NCI-H1092 treated with DMSO at 0.1 percent for 48 hours (cell line): ENCODE data around the gene ATL2.
A peak's percentile ranks its signal among the peaks of the same experiment; 100 is the strongest.
"Not testable (repeated sequence)": the region's sequence is repeated elsewhere in the genome, so short reads cannot be mapped to it uniquely, and the experiment has no call there.

Experiments
- DNase-seq: peaks from one replicate; lab custom pipeline; 2025; lab: John Stamatoyannopoulos, UW

Gene ATL2

DNA sequence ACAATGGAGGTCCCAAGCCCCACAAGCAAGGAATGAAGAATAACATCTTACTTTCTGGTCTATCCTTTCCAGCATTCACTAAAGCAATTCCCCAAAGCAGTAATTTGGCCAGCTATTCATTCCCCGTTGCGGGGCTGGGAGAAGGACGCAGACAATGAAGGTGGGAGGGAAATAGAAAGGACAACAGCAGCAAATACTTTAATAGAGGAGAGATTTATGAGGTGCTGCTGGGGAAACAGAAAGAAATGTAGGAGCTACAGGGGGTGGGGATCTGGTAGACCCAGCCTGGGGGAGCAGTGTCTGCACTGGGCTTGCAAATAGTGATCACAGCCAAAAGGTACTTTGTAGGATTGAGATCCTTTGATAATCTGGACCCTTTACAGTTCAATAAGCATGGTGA is 13.9 kb upstream of the ATL2 start:
- DNase-seq, result no peak

DNA sequence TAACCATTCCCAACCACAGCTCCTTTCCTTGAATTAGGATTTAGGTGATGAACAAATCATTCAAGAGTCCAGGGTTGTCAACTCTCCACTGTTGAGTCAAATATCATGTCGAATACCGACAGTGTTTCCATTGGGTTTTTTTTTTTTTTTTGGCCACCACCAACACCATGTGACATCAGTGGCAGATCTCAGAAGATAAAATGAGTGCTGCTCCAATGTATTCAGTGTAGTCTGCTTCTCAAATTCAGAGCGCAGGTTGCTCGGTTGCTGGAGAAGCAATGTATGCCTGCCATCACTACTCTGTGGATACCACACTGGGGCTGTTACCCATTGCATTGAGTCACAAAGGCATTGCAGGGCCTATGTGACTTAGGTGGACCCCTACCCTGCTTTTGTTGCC is 10.8 kb upstream of the ATL2 start:
- no peak for DNase-seq

DNA sequence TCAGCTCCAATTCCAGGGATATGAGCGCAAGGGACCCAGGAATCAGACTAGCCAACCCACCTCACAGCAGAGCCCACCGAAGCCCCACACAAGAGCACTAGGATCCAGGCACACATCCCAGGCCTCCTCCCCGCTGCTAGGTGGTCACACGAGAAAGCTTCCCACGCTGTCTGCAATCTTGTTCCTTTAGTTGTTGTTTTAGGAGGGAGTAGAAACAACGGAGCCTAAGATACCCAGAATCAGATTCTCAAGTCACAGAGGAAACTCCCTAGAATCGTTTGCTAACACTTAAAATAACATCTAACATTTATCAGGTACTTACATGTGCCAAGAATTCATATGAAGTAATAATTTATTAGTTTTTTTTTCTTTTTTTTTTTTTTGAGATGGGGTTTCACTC is 9.7 kb upstream of the ATL2 start:
- no peak for DNase-seq

DNA sequence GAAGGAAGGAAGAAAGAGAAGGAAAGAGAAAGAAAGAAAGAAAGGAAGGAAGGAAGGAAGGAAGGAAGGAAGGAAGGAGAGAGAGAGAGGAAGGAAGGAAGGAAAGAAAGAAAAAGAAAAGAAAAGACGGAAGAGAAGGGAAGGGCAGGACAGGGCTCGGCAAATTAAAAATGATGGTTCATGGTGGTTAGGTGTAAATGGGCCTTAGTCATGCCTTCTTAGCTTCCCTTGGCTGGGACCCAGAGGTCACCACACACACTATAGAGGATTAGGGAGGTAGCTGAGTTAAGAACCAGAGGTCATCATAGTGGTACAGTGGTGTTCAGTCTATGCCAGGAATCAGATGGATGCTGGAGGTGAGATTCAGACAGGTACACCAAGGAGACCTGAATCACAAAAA is 9.3 kb upstream of the ATL2 start:
- DNase-seq, result no peak

DNA sequence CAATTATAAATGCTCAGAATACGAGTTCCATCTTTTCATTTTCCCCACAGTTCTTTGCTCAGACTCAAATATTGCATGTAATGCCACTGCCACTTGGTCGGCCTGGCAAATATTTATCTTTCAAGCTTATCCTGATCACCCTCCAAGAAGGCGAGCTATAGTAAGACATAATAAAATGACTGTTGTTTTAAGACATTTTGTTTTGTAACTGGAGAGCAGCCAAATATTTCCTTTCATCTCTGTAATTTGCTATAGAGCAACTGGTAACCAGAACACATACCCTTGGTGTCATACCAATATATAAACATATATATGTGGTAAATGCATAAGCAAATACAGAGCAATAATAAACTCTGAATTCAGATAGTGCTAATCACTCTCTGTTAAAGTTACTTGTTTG is 7.3 kb upstream of the ATL2 start:
- no peak for DNase-seq

DNA sequence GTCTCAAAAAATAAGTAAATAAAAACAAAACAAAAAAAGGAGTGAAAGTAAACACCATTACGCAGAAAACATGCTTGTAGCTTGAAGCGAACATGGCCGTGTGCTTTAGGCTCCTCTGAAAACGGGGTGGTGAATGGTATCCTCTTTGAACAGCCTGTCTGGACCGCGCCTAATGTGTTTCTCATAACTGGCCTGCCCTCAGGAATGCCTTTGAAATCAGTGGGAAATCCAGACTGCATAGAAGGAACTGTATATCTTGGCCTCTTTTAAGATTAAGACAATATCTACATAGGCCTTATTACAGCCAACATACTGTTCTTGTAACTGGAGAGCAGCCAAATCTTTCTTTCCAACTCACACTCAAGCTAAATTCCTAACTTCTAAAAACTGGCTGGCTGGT is 6.7 kb upstream of the ATL2 start:
- DNase-seq, result not testable (repeated sequence)

DNA sequence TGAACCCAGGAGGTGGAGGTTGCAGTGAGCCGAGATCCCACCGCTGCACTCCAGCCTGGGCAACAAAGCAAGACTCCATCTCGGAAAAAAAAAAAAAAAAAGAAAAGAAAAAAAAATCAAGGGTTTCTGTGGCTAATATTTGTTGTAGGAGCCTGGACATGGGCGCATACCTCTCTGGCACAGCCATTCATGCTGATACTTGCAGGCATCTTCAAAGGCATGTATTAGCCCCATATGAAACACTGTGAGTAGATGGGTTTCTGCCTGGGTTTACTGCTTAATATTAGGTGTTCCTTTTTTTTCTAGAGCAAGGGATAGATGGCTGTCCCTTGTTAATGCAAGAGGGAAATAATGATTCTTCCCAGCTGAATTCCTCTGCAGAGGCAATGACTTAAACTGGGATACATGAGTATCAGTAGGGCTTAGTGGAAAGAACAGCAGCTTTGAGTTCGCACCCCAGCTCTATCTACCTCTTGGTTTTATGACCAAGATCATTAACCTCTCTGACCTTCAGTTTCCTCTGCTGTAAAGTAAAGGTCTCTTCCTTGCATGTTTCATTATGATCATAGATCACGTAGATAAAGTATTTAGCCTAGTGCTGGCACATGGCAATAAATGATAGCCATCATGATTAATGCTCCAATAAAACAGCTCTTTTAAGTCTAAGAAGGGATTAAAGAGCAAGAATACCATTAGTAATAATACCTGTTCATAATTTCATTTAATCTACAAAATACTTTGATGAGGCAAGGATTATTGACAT is 4.5 kb upstream of the ATL2 start:
- DNase-seq, result no peak

DNA sequence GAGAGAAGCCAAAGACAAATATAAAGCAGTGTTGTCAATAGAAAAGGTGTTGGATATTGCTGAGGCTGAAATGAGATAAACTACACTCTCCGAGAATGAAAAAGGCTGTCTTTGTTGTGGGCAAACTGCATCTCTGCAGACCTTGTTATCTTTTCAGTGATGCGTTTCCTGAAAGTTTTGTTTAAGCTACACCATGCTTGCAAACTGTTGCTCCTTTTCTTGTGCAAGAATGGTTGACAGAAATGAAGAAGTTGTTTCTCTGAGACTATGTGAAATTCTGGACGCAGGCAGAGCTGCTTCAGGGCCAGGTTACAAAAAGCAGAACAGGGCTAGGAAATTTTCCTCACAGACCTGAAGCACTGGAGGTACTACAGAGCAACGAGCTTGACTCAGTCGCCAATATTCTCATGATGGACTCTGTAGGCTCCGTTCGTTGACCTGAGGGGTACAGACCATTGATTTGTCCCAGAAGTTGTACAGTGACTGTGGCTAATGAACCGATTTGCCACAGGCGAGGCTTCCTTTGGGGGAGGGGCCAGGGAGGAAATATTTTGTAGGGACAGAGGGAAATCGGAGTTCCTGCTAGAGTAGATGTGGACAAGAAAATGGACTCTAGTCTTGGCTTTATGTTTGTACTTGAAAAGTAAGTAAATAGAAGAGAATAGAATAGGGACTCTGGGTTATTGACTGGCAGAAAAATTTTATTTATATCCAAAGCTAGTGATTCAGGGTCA is 3.5 kb upstream of the ATL2 start:
- DNase-seq, result no peak

DNA sequence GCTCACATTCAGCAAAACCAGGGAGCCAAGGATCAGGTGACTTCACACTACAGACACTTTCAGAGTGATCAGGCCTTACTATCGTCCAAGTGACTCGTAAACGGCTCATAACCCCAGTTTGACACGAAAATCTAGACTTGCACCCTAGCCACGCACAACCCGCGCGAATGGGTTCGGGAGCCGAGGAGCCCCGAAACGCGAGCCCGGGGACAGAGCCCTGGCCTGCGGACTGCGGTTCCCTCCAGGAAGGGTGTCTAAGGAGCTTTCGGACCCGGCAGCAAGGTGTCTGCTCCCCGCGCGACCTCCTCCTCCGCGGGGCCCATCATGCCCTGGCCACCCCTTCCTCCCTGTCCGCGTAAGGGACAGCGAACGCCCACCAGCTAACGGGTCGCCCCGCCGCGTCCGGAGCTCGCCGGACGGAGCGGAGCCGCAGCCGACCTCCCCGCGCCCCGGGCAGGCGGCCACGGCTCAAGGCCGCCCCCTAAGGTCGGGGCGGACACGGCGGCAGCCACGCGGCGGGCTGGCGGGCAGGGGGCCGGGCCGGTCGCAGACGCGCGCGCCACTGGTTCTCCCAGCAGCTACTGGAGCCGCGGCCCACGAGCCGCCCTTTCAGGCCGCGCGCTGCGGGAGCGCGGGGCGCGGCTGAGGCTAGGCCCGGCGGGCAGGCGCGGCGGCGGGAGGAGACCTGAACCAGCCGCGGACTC is 575 bp downstream of the ATL2 start:
- DNase-seq, result peak; percentile 18

DNA sequence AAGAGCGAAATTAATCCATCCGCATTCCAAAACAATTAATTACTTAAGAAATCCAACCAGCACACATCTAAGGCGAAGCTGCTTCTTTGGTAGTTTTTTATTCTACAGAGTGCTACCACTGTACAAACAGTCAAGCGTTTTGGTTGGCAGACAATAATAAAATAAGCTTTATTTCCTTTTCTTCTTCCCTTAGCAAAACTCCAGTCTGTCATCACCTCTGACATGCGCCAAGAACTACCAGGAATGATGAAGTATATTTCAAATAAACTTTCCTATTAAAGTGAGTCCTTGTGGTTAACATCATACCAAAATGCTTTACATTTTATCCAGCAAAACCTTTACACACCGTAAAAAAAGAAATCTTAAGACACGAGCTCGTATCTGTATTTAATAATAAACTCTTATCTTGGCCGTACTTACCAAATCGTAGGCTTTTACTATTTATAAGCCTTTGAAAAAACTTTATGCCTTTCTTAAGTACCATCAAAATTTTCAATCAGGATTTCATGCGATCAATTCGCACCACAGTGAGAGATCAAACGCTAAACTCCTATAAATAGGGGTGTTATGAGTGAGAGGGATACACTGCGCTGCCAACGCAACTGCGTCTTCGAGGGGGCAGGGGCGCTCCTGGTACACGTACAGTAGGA is 1.3 kb downstream of the ATL2 start:
- DNase-seq, result peak; percentile 42

DNA sequence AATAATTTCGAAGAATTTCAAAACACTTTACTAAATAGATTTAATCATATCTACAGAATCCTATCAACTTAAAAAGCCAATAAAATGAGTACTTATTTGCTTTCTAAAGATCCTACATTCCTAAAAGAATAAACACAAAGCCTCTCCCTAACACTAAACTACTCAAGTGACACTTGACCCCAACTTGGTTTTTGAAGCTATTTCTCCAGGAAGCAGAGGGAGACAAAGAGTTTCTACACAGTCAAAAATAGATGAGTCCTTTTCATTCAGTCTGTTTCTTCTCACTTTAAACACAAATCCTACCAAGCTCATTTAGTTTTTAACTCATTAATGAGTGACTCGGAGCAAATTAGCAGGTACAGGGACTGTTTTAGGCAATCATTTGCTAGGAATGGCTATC is 2.1 kb downstream of the ATL2 start:
- no peak for DNase-seq

DNA sequence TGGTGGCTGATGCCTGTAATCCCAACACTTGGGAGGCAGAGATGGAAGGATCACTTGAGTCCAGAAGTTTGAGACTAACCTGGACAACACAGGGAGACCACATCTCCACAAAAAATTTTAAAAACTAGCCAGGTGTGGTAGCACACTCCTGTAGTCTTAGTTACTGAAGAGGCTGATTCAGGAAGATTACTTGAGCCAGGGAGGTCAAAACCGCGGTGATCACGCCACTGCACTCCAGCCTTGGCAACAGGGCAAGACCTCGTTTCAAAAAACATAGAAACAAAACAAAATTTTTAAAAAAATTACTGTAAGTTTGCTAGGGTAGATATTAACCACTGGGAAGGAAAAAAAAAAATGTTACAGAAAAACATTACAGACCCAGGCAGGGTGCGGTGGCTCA is 5.8 kb downstream of the ATL2 start:
- DNase-seq, result no peak

DNA sequence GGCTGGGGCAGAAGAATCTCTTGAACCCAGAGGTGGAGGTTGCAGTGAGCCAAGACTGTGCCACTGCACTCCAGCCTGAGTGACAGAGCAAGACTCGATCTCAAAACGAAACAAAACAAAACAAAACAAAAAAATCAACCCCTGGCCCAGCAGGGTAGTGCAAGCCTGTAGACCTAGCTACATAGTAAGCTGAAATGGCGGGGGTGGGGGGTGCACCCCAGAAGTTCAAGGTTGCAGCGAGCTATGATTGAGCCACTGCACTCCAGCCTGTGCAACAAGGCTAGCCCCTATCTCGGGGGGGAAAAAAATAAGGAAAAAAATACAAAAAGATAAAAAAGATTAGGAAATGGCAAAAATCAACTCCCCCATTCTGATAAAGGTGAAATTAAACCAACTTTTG is 6.4 kb downstream of the ATL2 start:
- no peak for DNase-seq

DNA sequence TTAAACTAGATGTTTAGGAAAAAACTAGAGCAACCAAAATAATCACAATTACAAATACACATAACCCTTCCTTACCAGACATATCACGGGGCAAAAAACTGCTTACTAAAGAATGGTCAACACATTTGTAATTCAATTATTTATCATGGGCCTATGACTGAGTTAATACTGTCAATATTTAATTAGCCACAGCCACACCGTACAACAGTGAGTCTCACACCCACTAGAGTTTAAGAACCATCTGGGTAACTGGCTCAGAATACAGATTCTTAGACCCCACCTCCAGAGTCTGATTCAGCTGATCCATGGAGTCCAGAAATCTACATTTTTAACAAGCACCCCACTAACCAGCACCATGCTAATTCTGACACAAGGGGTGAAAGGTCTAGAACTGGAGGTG is 14.8 kb downstream of the ATL2 start:
- DNase-seq, result no peak

DNA sequence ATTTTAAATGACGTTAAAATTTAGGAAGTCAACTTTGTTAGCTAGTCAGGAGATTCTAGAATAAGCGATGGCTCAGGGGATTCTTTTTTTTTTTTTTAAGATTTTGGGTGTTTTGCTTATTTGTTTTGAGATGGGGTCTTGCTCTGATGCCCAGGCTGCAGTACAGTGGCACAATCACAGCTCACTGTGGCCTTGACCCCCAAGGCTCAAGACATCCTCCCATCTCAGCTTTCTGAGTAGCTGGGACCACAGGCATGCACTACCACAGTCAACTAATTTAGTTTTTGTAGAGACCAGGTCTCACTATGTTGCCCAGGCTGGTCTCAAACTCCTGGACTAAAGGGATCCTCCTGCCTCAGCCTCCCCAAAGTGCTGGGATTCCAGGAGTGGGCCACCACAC is 16.9 kb downstream of the ATL2 start:
- DNase-seq, result no peak

DNA sequence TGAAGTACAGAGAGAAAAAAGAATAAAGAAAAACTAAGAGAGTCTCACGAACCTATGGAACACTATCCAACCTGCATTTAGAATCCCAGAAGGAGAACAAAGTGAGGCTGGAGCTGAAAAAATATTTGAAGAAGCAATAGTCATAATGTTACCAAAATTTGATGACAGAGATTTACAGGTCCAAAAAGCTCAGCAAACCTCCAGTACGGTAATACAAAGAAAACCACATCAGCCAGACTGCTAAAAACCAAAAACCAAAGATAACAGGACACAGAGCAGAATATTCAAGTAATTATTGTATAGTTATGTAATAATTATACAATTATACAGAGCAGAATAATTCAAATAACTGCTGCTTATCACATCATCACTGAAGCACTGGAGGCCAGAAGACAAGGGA is 23.7 kb downstream of the ATL2 start:
- no peak for DNase-seq

DNA sequence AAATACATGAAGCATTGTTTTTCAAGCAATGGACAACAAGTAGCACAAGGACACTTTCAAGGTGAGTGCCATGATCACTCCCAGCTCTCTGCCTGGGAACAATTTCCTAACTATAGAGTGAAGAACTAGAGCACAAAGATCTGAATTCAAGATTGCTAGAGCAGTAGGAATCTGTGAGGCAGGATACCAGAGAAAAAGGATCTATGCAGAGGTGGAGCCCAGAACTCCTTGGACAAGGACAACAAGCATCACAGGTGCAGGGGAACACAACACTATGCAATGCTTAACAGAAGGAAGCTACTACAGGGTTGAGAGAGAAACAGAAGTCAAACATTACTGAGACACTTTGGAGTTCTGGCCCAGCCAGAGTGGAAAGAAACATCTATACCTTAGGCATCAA is 24.7 kb downstream of the ATL2 start:
- DNase-seq, result no peak

DNA sequence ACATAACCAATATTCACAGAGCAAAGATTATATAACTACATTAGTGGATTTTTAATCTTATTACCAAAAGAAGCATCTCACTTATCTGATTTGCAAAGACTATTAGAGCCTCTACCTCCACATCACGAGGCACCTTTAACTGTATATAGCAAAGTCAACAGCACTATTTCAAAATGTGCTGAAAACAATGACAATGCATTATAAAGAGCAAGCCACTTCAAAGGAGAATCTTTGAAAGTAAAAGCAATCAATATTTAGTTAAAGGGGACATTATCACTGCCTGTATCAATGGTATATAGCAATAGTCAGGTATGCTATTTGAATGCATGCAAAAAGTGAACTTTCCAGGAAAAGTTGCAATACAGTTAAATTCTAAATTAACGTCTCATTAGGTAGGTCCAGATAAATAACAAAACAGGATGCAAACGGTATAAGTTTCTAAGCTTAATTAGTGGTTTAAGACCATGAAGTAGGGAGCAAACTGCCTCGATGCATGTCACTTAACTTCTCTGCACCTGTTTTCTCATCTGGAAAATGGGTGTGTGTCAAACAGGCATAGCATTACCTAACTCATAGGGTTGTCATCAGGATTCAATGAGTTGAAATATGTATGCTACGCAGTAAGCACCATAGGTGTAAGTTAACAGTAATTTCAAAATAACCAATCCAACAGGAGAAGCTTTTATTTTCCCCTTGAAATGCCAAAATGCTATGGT is 31.6 kb downstream of the ATL2 start:
- no peak for DNase-seq

DNA sequence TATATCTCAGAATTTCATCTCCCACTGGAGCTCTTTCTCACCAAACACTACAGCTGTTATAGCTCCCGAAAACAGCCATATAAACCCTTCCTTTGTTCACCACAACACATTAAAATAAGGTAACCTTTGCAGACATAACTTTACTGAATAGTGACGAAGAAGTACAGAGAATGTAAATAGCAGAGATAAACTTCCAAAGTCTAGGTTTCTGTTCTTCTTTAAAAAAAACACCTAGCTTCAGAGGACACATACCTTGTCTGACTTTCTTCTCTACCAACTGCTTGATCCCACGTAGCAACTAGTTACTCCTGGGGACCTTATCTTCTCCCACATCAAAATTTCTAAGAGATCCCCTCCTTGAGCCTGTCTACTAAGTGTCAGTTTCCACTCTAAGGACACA is 32.3 kb downstream of the ATL2 start:
- no peak for DNase-seq

DNA sequence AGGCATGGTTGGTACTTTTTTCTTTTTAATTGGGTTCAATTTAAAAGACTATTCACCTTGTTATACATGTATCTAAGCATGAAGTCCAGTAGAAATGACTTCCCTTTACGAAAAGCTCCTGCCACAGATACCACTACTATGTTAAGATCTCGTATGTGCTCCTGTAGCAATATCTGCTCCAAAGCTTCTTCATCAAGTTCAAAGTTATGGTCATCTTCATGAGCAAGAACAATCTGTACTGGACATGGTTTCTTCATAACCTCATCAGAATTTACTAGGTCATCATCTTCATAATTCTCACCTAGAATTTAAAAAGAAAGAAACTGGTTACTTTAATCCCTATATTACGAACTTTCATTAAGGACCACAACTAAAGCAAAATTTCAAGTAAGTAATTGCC is 33.9 kb downstream of the ATL2 start:
- DNase-seq, result no peak

DNA sequence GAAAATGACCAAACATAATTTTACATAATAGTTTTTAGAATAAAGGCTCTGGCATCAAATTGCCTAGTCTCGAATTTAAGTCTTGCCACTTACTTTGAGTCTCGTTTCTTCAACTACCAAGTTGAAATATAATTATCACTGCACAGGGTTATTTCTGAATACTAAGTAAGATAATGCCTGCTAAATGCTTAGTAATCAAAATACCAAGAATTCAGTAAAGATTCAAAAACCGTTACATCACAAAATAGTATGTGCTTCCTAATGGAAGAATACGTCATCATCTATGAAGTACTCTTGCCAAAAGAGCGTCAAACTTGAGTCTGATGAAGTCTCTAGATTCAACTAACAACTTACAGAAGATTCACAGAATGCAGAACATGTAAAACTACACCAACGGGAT is 40.5 kb downstream of the ATL2 start:
- no peak for DNase-seq

DNA sequence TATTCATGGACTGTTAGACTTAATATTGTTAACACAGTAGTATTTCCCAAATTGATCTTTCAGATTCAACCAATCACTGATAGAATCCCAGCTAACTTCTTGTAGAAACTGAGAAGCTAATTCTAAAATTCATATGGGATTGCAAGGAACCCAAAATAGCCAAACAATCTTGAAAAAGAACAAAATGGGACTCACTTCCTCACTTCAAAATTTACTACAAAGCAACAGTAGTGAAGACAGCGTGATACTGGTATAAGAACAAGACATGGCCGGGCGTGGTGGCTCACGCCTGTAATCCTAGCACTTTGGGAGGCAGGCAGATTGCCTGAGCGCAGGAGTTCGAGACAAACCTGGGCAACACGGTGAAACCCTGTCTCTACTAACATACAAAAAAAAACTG is 46.3 kb downstream of the ATL2 start:
- no peak for DNase-seq
